Caki2 (cell line): ENCODE measurements around the gene TMEM54. TPM values are rescaled to one million over a fixed set of nuclear protein-coding genes. Genes with fewer than 3 reads are reported as not detected.

Experiments used
- DNase-seq: peaks from one replicate; pipeline ENCODE4 v3.0.0-alpha.2; 2015; ENCODE audit warnings: low read depth
- in situ Hi-C: cut with HindIII; loops from 2 replicates; pipeline ENCODE4 v1.10.0; 2016; ENCODE audit warnings: low sequenced_read_pairs, low pct_unique_long_range_greater_than_20kb, mixed read lengths
- total RNA-seq: library from RNA; depleted of rRNA; stranded (reverse); fragments of >200 nt; shearing (Covaris generic); gene quantifications from 2 replicates; pipeline ENCODE4 v1.2.3, GENCODE V29; 2014; ENCODE audit warnings: low replicate concordance

The TMEM54 gene
- total RNA-seq, 1 experiment from 2014 or later: 188 TPM

- in situ Hi-C loops: no loop called here
Measured at GRCh38 chr1:32886828-32887414, 14.3 kb downstream of the TMEM54 start.

GRCh38 chr1:32886004-32886827 is 15.0 kb downstream of the TMEM54 start, which contains the start of gene HPCA:
HPCA (plus strand) TSS chr1:32886491; CDS start chr1:32888899, 2,408 bp downstream.
- in situ Hi-C loops: no loop called here
- DNase-seq: peak; percentile 62

More at GRCh38 chr1:32886828-32887414, 14.3 kb downstream of the TMEM54 start:
- no peak for DNase-seq

GRCh38 chr1:32885676-32886003 is 15.5 kb downstream of the TMEM54 start:
- in situ Hi-C loops: no loop called here
- no peak for DNase-seq

- in situ Hi-C loops: no loop called here
- DNase-seq: no peak
Measured at GRCh38 chr1:32884726-32885125, 16.5 kb downstream of the TMEM54 start.

- in situ Hi-C loops: no loop called here
- no peak for DNase-seq
Measured at GRCh38 chr1:32884032-32884372, 17.2 kb downstream of the TMEM54 start.

GRCh38 chr1:32883338-32884031 is 17.7 kb downstream of the TMEM54 start:
- DNase-seq: no peak
- in situ Hi-C loops: no loop called here

GRCh38 chr1:32881871-32882850 is 19.0 kb downstream of the TMEM54 start:
- in situ Hi-C loops: no loop called here
- no peak for DNase-seq

- DNase-seq: no peak
- in situ Hi-C loops: no loop called here
Measured at GRCh38 chr1:32881291-32881690, 19.9 kb downstream of the TMEM54 start.

- in situ Hi-C loops: no loop called here
- DNase-seq: no peak
Measured at GRCh38 chr1:32878637-32879041, 22.6 kb downstream of the TMEM54 start.

- in situ Hi-C loops: no loop called here
- DNase-seq: no peak
Measured at GRCh38 chr1:32878183-32878582, 23.0 kb downstream of the TMEM54 start.

GRCh38 chr1:32877211-32878110 is 23.7 kb downstream of the TMEM54 start:
- DNase-seq: no peak
- in situ Hi-C loops: no loop called here

- no peak for DNase-seq
- in situ Hi-C loops: no loop called here
Measured at GRCh38 chr1:32876341-32877210, 24.6 kb downstream of the TMEM54 start.

GRCh38 chr1:32874860-32875752 is 26.1 kb downstream of the TMEM54 start:
- in situ Hi-C loops: no loop called here
- no peak for DNase-seq

GRCh38 chr1:32873484-32873883 is 27.7 kb downstream of the TMEM54 start:
- in situ Hi-C loops: no loop called here
- DNase-seq: no peak

GRCh38 chr1:32872192-32872460 is 29.1 kb downstream of the TMEM54 start:
- DNase-seq: no peak
- in situ Hi-C loops: no loop called here
